Stomach (tissue), 4 donors: ENCODE results near the gene NFE2L2.

Source experiments
- CTCF ChIP-seq, 7 experiments: fragments of 450-650 bp in 4 of 7; fragments of 200-600 bp in 3 of 7; sonication (generic) in 3 of 7; IDR thresholded peaks; one replicate each; pipeline ENCODE4 v1.5.1; 2016 to 2019; ENCODE audit warnings: antibody characterized with exemption in 7 of 7, control low read depth in 2 of 7, mild to moderate bottlenecking in 1 of 7
- EP300 ChIP-seq: sonication (generic); formaldehyde crosslinking; IDR thresholded peaks from one replicate; pipeline ENCODE4 v1.6.1; 2017; ENCODE audit warnings: antibody characterized with exemption
- POLR2A ChIP-seq, 4 donors: fragments of 450-650 bp; IDR thresholded peaks; one replicate each; pipeline ENCODE4 v1.6.1; 2016; ENCODE audit warnings: antibody characterized with exemption in 4 of 4, control low read depth in 2 of 4, mild to moderate bottlenecking in 1 of 4, moderate library complexity in 1 of 4
- POLR2AphosphoS5 ChIP-seq, 3 donors: sonication (generic); formaldehyde crosslinking; IDR thresholded peaks; one replicate each; pipeline ENCODE4 v1.6.1; 2016; ENCODE audit warnings: antibody characterized with exemption in 3 of 3

GRCh38 chr2:177204417-177204816 is 60.1 kb downstream of the NFE2L2 start:
- no peak for TF ChIP-seq CTCF (IDR thresholded peaks at IDR 0.05)
- no peak for TF ChIP-seq EP300
- TF ChIP-seq POLR2A (IDR thresholded peaks at IDR 0.05), result no peak
- TF ChIP-seq POLR2AphosphoS5 (IDR thresholded peaks at IDR 0.05), result no peak
